OCI-LY7 (cell line): ENCODE measurements around the gene IFNA7. TPM values are rescaled to one million over a fixed set of nuclear protein-coding genes. Genes with fewer than 3 reads are reported as not detected.
"Not testable (repeated sequence)": the region's sequence is repeated elsewhere in the genome, so short reads cannot be mapped to it uniquely, and the experiment has no call there.

Experiments
- BruUV-seq: library from RNA; stranded (reverse); fragments of 400-500 nt; replicated peaks from 2 replicates; lab custom pipeline; 2021; lab: Mats Ljungman, UMichigan
- CTCF ChIA-PET: fragments of 300-600 bp; sonication (Branson Sonifier 250); formaldehyde crosslinking; loops from one replicate; lab custom pipeline; 2022; ENCODE audit warnings: antibody characterized with exemption; ENCODE audit not compliant: unreplicated experiment; lab: Charles Lee
- POLR2A ChIA-PET: fragments of 300-600 bp; sonication (Branson Sonifier 250); formaldehyde crosslinking; loops from one replicate; lab custom pipeline; 2022; ENCODE audit warnings: antibody characterized with exemption; lab: Charles Lee
- DNase-seq: peaks from one replicate; pipeline ENCODE4 v3.0.0-alpha.2; 2015; ENCODE audit warnings: low spot score
- H2AFZ ChIP-seq: fragments of 200-600 bp; sonication (generic), shearing (Covaris generic); 2 replicates; pipeline ENCODE4 v1.6.1; 2014; ENCODE audit warnings: mild to moderate bottlenecking, antibody characterized with exemption, low read length, moderate library complexity
- H3K27ac ChIP-seq: fragments of 200-600 bp; sonication (generic); 2 replicates; pipeline ENCODE4 v1.5.1; 2014; ENCODE audit warnings: mixed run types, low read depth, mild to moderate bottlenecking, moderate library complexity, low read length, inconsistent platforms; ENCODE audit not compliant: poor library complexity, severe bottlenecking
- H3K36me3 ChIP-seq: fragments of 200-600 bp; sonication (generic); 2 replicates; pipeline ENCODE4 v1.6.1; 2014; ENCODE audit warnings: mild to moderate bottlenecking, antibody characterized with exemption, low read length, moderate library complexity, mixed read lengths; ENCODE audit not compliant: insufficient read depth
- H3K4me1 ChIP-seq: fragments of 200-600 bp; sonication (generic); 2 replicates; pipeline ENCODE4 v1.5.1; 2014; ENCODE audit warnings: mild to moderate bottlenecking, low read length; ENCODE audit not compliant: insufficient read depth, poor library complexity, severe bottlenecking
- H3K4me2 ChIP-seq: fragments of 200-600 bp; sonication (generic); 2 replicates; pipeline ENCODE4 v1.6.1; 2014; ENCODE audit warnings: mild to moderate bottlenecking, low read length
- H3K4me3 ChIP-seq: fragments of 200-600 bp; sonication (generic); 2 replicates; pipeline ENCODE4 v1.5.1; 2014; ENCODE audit warnings: mild to moderate bottlenecking, low read depth, low read length; ENCODE audit not compliant: poor library complexity, severe bottlenecking
- H3K79me2 ChIP-seq: fragments of 200-600 bp; sonication (generic); 2 replicates; pipeline ENCODE4 v1.6.1; 2016; ENCODE audit warnings: low read depth, mild to moderate bottlenecking, low read length, moderate library complexity, mixed read lengths; ENCODE audit not compliant: insufficient read depth
- H3K9me2 ChIP-seq: fragments of 200-600 bp; sonication (generic); 2 replicates; pipeline ENCODE4 v1.6.1; 2016; ENCODE audit warnings: mild to moderate bottlenecking, low read length, mixed read lengths; ENCODE audit not compliant: insufficient read depth
- H3K9me3 ChIP-seq: fragments of 200-600 bp; sonication (generic); 2 replicates; pipeline ENCODE4 v1.6.1; 2014; ENCODE audit warnings: mild to moderate bottlenecking, mixed run types, low read length, mixed read lengths
- H4K20me1 ChIP-seq: fragments of 200-600 bp; sonication (generic); 2 replicates; pipeline ENCODE4 v1.6.1; 2014; ENCODE audit warnings: mild to moderate bottlenecking, antibody characterized with exemption, low read length, moderate library complexity, mixed read lengths; ENCODE audit not compliant: insufficient read depth
- CTCF ChIP-seq: fragments of 200-600 bp; sonication (generic); conservative IDR thresholded peaks from 2 replicates; pipeline ENCODE4 v1.5.1; 2014; ENCODE audit warnings: mild to moderate bottlenecking, antibody characterized with exemption, low read length, moderate library complexity, mixed read lengths
- EZH2phosphoT487 ChIP-seq: fragments of 200-600 bp; sonication (generic); IDR thresholded peaks from 2 replicates; pipeline ENCODE4 v1.6.1; 2018; ENCODE audit warnings: low read depth, borderline replicate concordance, mild to moderate bottlenecking, mixed run types, antibody characterized with exemption, low read length, moderate library complexity, mixed read lengths
- intact Hi-C: fragments of 100-400 bp; cut with micrococcal nuclease; formaldehyde crosslinking; loops from one replicate; pipeline ENCODE4 v1.10.0; 2022; ENCODE audit not compliant: unreplicated experiment
- total RNA-seq, 2 experiments: library from RNA; depleted of rRNA in 1 of 2; stranded (reverse); fragments of >200 nt in 1 of 2; shearing (Covaris generic) in 1 of 2; gene quantifications; 2 replicates each; pipeline ENCODE4 v1.2.3, GENCODE V29; 2014 to 2022

Gene IFNA7
- total RNA-seq, 2 experiments from 2014 or later: not detected

DNA sequence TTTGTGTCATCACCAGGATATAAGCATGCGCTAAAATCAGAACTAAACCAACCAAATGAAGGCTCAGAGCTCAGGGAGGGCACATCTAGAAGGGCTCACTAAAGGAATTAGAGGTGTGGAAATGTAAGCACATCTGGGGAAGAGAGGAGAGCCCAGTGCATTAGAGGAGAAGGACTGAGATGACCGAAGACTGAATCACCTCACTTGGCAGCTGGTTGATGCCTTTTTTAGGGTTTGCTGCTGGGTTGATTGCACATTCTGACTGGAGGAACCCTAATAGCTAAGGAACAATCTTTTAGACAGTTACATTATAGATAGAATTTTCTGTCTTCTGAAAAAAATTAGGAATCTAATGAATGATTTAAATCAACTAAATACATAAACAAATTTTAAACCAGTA lies 27.3 kb downstream of the IFNA7 start:
- BruUV-seq: no TSS peak
- DNase-seq: no peak
- Histone ChIP-seq H3K4me1 (no peaks in the 10 kb centered on the region), H3K36me3 (no peaks in the 10 kb centered on the region), H4K20me1 (no peaks in the 10 kb centered on the region), H3K27ac (no peak overlapping the region), H3K4me3 (no peak overlapping the region), H3K9me2 (no peaks in the 10 kb centered on the region), H3K4me2 (no peak overlapping the region), H2AFZ (no peak overlapping the region), H3K9me3 (no peaks in the 10 kb centered on the region), H3K79me2 (no peaks in the 10 kb centered on the region)
- intact Hi-C loops: no loop called here
- no peak for TF ChIP-seq CTCF
- no peak for TF ChIP-seq EZH2phosphoT487
- CTCF ChIA-PET: no interaction called here
- POLR2A ChIA-PET: interaction anchor here (0.8 kb wide), 1 partner anchor 27 kb away, joined by 3 read pairs; the partner anchor contains the start of gene IFNA7

- H3K9me2 ChIP-seq: no peaks in the 10 kb centered on the region
- TF ChIP-seq CTCF: no peak
- ChIA-PET CTCF (no interaction called here), POLR2A (no interaction called here)
- no peaks in the 10 kb centered on the region for H3K9me3 ChIP-seq
- H3K27ac ChIP-seq: no peak overlapping the region
- no peak overlapping the region for H2AFZ ChIP-seq
- H3K4me1 ChIP-seq: no peaks in the 10 kb centered on the region
- BruUV-seq: no TSS peak
- H3K36me3 ChIP-seq: no peaks in the 10 kb centered on the region
- intact Hi-C loops: no loop called here
- H4K20me1 ChIP-seq: no peaks in the 10 kb centered on the region
- H3K4me2 ChIP-seq: no peak overlapping the region
- no peak for DNase-seq
- H3K79me2 ChIP-seq: no peaks in the 10 kb centered on the region
- H3K4me3 ChIP-seq: no peak overlapping the region
Measured at GRCh38 chr9:21172156-21172555, 29.8 kb downstream of the IFNA7 start.

GRCh38 chr9:21171351-21171750 lies 30.7 kb downstream of the IFNA7 start:
- ChIA-PET CTCF (no interaction called here), POLR2A (no interaction called here)

DNA sequence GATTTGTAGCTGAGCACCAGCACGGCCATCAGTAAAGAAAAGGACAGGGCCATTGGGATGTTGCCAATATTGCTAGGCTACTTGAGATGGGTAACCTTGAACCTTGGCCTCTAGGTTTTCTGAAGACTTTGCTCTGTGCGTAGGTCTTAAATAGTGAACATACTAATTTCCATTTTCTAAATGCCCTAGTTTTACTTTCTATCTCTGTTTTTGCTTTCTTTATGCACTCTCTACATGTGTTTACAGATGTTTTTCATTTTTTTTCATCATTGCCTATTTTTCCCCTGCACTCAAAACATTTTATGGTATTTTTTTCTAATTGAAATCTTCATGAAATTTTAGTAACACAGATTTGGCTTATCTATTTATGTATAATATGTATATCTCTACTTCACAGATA lies 35.4 kb downstream of the IFNA7 start, which contains the start of gene IFNA21:
TSS of gene IFNA21 (minus strand) at position 101 of the 400 bp plus-strand sequence. CDS start at position 53, 48 bp downstream.
- H3K27ac ChIP-seq, H3K9me2 ChIP-seq, intact Hi-C loops, H3K4me1 ChIP-seq, H2AFZ ChIP-seq, H3K4me2 ChIP-seq, H3K4me3 ChIP-seq, H4K20me1 ChIP-seq, H3K36me3 ChIP-seq, H3K9me3 ChIP-seq, BruUV-seq, CTCF ChIA-PET, H3K79me2 ChIP-seq, DNase-seq: not testable (repeated sequence)
- POLR2A ChIA-PET: interaction anchor here (0.5 to 0.7 kb wide), 3 partner anchors 56 to 418 kb away, joined by 3 to 8 read pairs (median 3); no protein-coding TSS in a partner anchor

More at GRCh38 chr9:21171351-21171750, 30.7 kb downstream of the IFNA7 start:
- Histone ChIP-seq H3K79me2 (no peaks in the 10 kb centered on the region), H3K9me3 (no peaks in the 10 kb centered on the region), H4K20me1 (no peaks in the 10 kb centered on the region), H3K27ac (no peak overlapping the region), H3K4me2 (no peak overlapping the region), H3K4me1 (no peaks in the 10 kb centered on the region), H3K9me2 (no peaks in the 10 kb centered on the region), H3K4me3 (no peak overlapping the region), H2AFZ (no peak overlapping the region), H3K36me3 (no peaks in the 10 kb centered on the region)
- DNase-seq: no peak
- TF ChIP-seq EZH2phosphoT487: no peak
- no peak for TF ChIP-seq CTCF
- no TSS peak for BruUV-seq
- intact Hi-C loops: no loop called here
